GM18520 (cell line): Measurements from ENCODE around the gene ALOX5AP.

Source experiments
- ATAC-seq: cut with Tn5 transposase; IDR thresholded peaks from one replicate; pipeline ENCODE4 v1.9.1; 2021; ENCODE audit not compliant: unreplicated experiment

Gene ALOX5AP

DNA sequence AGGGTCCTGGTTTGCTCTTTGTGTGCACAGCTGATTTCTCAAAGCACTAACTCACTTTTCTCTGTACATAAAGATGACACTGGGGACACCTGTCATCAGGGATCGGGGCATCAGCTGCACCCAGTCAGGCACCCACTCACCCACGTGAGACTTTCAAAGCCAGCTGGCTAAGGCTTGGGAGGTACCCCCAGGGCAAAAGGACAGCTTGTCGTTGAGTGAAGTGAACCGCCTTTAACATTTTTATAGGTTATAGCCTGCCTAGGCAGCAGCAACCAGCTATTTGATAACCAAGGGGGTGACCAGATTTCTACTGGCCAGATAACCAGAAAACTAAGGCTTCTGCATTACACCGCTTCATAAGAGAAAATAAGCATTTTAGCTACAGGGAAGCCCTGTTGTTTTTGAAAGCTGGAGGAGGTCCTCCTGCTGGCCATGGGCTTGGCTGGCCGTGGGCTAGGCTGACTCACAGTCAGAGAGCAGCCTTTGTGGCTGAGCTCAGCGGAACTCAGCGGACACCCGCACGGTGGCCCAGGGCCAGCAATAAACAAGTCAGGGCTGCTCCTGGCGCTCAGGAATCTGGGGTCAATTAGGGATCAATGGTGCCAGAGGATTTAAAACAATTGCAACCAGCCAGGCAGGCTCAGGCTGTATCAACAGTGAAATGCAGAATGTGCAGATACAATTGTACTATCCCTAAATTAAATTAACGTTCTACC, 57.1 kb downstream of the ALOX5AP start:
- no peak for ATAC-seq

- no peak for ATAC-seq
Observed at GRCh38 chr13:30796132-30796572, 60.8 kb downstream of the ALOX5AP start.

DNA sequence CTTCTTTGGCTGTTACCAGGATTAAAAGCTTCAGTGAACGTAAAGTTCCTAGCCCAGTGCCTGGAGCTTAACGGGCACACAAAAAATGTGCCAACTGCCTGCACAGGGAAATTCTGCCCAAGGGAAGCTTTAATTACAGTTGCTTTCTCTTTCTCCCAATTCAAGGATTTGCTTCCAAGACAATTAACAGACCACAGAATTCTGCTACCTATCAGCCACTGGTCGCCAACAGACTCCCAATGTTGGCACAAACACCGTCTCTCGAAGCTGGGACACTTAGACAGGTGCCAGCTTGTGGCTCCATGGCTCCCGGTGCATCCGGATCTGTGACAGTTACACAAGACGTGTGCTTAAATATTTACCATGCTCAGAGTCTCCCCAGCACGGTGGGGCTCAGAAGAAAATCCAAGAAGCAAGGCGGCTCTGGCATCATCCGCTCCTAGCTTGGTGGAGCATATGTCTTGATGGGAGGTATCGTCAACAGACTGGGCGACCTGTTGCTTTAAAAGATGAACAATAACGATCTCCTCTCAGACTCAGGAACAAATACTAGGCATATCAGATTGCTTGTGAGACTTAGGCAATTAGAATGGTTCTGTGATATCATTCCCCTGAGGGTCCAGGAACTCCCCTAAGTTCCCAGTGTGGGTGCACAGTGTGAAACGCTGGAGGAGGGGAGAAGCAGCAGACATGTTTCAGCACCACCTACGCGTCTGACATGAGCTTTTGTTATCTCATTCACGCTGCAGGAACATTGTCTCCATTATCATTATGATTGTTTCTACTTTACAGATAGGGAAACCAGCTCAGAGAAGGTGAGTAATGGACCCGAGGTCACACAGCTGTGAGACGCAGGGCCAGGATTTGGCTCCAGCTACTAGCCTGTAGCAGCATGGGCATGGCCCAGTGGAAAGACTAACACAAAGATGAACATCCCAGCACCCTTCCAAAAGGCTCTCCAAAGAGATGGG, 61.6 kb downstream of the ALOX5AP start:
- no peak for ATAC-seq

GRCh38 chr13:30797847-30798535, 62.6 kb downstream of the ALOX5AP start:
- ATAC-seq: no peak

DNA sequence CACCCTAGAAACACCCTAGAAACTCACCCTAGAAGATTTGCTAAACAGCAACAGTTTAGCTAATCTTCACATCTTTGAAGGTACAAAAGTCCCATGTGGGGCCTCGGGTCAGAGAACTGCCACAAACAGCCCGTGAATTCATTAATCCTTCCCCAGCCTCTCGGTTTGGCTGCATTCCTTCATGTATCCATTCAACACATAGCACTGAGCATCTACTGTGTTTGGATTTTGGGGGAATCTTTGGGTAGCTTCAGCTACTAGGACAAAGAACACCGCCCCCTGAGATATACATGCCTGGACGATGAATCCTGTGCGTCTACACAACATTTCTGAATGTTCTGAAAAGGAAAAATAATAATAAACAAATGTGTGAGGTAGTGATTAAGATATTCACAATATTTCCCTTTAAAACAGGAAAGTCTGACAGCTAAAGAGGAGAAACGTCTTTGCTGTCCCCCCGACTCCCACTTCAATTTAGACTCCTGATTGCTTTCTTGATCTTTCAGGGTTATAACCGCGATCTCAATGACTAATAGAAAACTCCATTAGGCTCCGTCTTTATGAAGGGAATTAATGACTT, 63.5 kb downstream of the ALOX5AP start:
- ATAC-seq: no peak

GRCh38 chr13:30799356-30799824, 64.0 kb downstream of the ALOX5AP start:
- ATAC-seq: no peak

GRCh38 chr13:30800107-30800506, 64.8 kb downstream of the ALOX5AP start:
- ATAC-seq: no peak

DNA sequence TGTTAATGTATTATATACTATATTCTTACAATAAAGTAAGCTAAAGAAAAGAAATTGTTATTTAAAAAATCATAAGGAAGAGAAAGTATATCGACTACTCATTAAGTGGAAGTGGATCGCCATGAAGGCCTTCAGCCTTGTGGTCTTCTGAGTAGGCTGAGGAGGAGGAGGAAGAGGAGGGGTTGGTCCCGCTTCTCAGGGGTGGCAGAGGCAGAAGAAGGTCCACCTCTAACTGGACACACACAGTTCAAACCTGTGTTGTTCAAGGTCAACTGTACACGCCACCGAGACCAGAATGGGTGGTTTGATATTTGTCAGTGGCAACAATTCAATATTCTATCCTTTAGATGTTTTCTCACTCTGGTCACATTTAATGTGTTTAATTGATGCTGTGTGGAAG, 67.2 kb downstream of the ALOX5AP start:
- no peak for ATAC-seq

DNA sequence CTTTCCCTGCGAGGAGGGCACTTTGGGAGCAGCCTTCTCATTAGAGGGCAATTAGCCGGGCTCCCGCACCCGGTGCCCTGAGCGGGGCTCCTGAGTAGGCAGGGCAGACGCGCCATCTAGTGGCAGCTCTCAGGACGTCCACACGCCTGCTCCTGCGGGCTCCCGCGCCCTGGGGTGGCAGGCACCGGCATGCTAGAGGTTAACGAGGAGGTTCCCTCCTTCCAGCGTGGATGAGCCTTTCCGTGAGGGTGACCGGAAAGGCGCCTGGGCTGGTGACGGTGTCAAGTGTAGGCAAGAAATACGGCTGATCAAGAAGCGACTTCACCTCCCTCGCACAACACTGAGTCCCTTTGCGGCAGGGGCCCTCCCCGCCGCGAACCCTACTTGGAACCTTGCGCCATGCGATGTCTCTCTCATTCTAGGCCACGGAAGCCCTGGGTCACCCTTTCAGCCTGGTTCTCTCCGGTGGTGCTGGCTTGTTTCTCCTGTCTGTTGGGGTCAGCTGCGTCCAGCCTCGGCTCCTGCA, 67.7 kb downstream of the ALOX5AP start:
- ATAC-seq: peak; percentile 82

- ATAC-seq: no peak
Observed at GRCh38 chr13:30803749-30804148, 68.4 kb downstream of the ALOX5AP start.

- ATAC-seq: no peak
Observed at GRCh38 chr13:30804474-30804873, 69.1 kb downstream of the ALOX5AP start.

DNA sequence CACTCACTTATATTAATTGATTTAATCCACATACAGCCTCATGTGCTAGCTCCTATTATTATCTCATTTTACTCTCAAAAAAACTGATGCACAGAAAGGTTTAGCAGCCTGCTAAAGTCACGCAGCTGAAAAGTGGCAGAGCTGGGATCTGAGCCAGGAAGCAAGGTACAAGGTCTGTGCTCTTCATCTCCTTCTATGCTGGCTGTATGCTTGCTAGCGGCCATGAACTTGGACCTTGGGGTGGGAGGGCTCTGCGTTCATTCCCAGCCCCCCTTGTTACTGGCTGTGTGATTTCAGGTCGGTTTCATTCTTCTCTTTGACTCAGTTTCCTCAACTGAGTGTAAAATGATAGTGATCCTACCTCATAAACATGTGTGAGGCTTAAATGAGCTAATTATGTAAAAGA, 69.8 kb downstream of the ALOX5AP start:
- no peak for ATAC-seq

DNA sequence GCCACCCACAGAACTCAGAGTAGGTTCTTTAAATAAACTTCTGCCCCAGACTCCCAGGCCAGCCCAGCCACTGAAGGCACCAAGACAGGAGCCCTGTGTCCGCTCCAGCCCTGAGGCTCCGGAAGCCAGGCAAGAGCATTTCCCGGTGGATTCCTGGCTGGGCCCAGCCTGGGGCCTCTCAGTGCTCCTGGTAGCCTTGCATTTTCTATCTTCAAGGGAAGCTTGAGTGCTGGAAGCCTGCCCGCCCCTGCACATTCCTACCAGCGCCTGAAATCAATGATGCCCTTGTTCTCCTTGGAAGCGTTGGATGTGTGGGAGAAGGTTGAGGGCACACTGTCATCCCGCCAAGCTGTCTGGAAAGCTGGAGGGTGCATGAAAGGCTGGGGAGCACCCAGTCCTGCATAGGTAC, 70.3 kb downstream of the ALOX5AP start:
- ATAC-seq: no peak

GRCh38 chr13:30806784-30807183, 71.4 kb downstream of the ALOX5AP start:
- ATAC-seq: no peak

DNA sequence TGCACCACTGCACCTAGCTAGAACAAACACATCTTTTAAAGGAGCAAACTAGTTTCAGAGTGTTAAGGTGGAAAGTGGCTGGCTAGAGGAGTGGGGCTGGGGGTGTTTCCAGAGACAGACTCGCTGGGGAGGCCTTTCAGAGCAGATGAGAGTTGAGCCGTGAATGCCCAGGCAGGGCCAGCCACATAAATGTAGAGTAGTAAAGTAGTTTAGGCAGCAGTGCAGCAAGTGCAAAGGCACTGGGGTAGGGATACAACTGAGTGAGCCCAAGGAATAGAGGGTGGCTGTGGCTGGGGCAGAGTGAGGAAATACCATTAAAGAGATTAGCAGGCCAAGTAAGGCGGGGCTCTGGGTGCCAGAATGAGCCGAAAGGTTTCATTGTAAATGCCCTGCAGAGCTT, 72.0 kb downstream of the ALOX5AP start:
- no peak for ATAC-seq

DNA sequence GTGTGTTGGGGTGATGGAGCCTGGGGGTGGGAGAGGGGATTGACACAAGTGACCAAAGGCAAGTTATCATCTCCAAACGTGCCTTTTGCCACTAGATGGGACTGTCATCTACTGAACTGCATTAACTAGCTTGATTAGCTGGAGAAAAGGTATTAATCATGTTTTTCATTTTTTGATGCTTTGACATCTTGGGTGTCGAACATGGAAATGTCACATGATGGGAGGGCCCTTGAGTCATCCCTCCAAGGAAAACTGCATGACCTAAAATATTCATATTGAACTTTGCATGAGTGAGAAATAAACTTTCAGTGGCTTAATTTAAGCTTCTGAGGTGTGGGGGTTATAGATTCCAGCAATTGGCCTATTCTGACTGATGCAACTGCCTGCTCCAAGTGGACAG, 73.3 kb downstream of the ALOX5AP start:
- no peak for ATAC-seq

DNA sequence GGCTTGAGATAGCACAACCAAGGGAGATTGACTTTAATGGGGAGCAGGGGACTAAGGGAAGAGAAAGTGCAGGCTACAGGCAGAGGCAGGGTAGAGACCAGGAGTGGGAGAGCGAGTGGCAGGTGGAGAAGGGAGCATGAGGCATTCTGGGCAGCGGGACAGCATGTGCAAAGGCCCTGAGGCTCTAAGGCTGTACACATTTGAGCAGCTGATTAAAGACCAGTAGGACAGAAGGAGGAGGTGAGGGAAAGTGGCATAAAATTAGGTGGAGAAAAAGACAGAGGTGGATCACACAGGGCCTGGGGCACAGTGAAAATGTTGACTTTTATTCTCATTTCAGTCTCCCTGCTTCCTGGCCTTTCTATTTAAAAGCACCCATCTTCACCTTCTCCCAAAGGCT, 74.4 kb downstream of the ALOX5AP start:
- ATAC-seq: no peak

- ATAC-seq: no peak
Observed at GRCh38 chr13:30810261-30810701, 74.9 kb downstream of the ALOX5AP start.

GRCh38 chr13:30810801-30811200, 75.5 kb downstream of the ALOX5AP start:
- no peak for ATAC-seq
